LNCaP clone FGC (cell line): ENCODE measurements around the gene MTNR1B.

Experiments
- DNase-seq: peaks from one replicate; pipeline ENCODE4 v3.0.0-alpha.2; 2011; ENCODE audit warnings: low read depth
- H3K4me3 ChIP-seq: 2 replicates; pipeline ENCODE4 v1.5.1; 2011; ENCODE audit warnings: mild to moderate bottlenecking, low read depth, low read length, control low read depth
- CTCF ChIP-seq: IDR thresholded peaks from 2 replicates; pipeline ENCODE4 v1.5.1; 2012; ENCODE audit warnings: mild to moderate bottlenecking; ENCODE audit not compliant: control insufficient read depth, insufficient read depth; ENCODE audit errors: extremely low read depth

MTNR1B gene

GRCh38 chr11:92962446-92962845, 7.0 kb upstream of the MTNR1B start:
- DNase-seq = no peak
- no peak for TF ChIP-seq CTCF
- H3K4me3 ChIP-seq = no peak overlapping the region

- DNase-seq = peak; percentile 51
- H3K4me3 ChIP-seq = no peak overlapping the region
- TF ChIP-seq CTCF = no peak
Observed at GRCh38 chr11:92964471-92964870, 5.0 kb upstream of the MTNR1B start.

GRCh38 chr11:92965196-92965595, 4.3 kb upstream of the MTNR1B start:
- H3K4me3 ChIP-seq = no peak overlapping the region
- no peak for TF ChIP-seq CTCF

GRCh38 chr11:92967178-92967577, 2.3 kb upstream of the MTNR1B start:
- no peak for DNase-seq
- no peak overlapping the region for H3K4me3 ChIP-seq
- no peak for TF ChIP-seq CTCF

More at GRCh38 chr11:92965196-92965595, 4.3 kb upstream of the MTNR1B start:
- no peak for DNase-seq

- H3K4me3 ChIP-seq = no peak overlapping the region
- DNase-seq = no peak
- TF ChIP-seq CTCF = no peak
Observed at GRCh38 chr11:92967867-92968266, 1.6 kb upstream of the MTNR1B start.

GRCh38 chr11:92969293-92969633, 188 bp upstream of the MTNR1B start:
- no peak for DNase-seq
- no peak overlapping the region for H3K4me3 ChIP-seq
- TF ChIP-seq CTCF = no peak

- DNase-seq = no peak
- TF ChIP-seq CTCF = no peak
- no peak overlapping the region for H3K4me3 ChIP-seq
Observed at GRCh38 chr11:92972248-92972647, 2.8 kb downstream of the MTNR1B start.
